ENCODE results near the gene ISL2.

The ISL2 gene

GRCh38 chr15:76333720-76334437 is 2.7 kb upstream of the ISL2 start:
- TF ChIP-seq CTCF (IDR thresholded peaks at IDR 0.05; ENCODE audit: low read depth, low read length) = peak; percentile 30
- no peak overlapping the region for H3K4me3 ChIP-seq (replicated peaks in 1 of 2; ENCODE audit: low read depth in 2 of 2, low read length in 2 of 2)
- DNase-seq (ENCODE audit: low read depth in 2 of 2) = peak in 1 of 2 donors; percentile 29

- no peak overlapping the region for H3K4me3 ChIP-seq (replicated peaks in 1 of 2; ENCODE audit: low read depth in 2 of 2, low read length in 2 of 2)
- no peak for TF ChIP-seq CTCF (IDR thresholded peaks at IDR 0.05; ENCODE audit: low read depth, low read length)
- no peak for DNase-seq (ENCODE audit: low read depth in 2 of 2)
These were observed 1.9 kb upstream of the ISL2 start for GRCh38 chr15:76334438-76335306.

- peak in 1 of 2 donors; percentile 14 for DNase-seq (ENCODE audit: low read depth in 2 of 2)
- no peak for TF ChIP-seq CTCF (IDR thresholded peaks at IDR 0.05; ENCODE audit: low read depth, low read length)
- H3K4me3 ChIP-seq (replicated peaks in 1 of 2; ENCODE audit: low read depth in 2 of 2, low read length in 2 of 2) = peak overlapping the region in 1 of 2 donors; percentile 43
These were observed 993 bp upstream of the ISL2 start for GRCh38 chr15:76335307-76336253.

- TF ChIP-seq CTCF (IDR thresholded peaks at IDR 0.05; ENCODE audit: low read depth, low read length) = no peak
- H3K4me3 ChIP-seq (replicated peaks in 1 of 2; ENCODE audit: low read depth in 2 of 2, low read length in 2 of 2) = peak overlapping the region in 1 of 2 donors; percentile 43
- peak in 1 of 2 donors; percentile 36 for DNase-seq (ENCODE audit: low read depth in 2 of 2)
These were observed 604 bp downstream of the ISL2 start for GRCh38 chr15:76337059-76337695.

GRCh38 chr15:76337696-76338485 is 1.3 kb downstream of the ISL2 start:
- TF ChIP-seq CTCF (IDR thresholded peaks at IDR 0.05; ENCODE audit: low read depth, low read length) = no peak
- H3K4me3 ChIP-seq (replicated peaks in 1 of 2; ENCODE audit: low read depth in 2 of 2, low read length in 2 of 2) = no peak overlapping the region
- no peak for DNase-seq (ENCODE audit: low read depth in 2 of 2)

All from cardiac fibroblast (primary cell).